GM21528 (cell line): ENCODE data around the gene RIMS1.
"Not testable (repeated sequence)": the region's sequence is repeated elsewhere in the genome, so short reads cannot be mapped to it uniquely, and the experiment has no call there.

ENCODE experiments used
- ATAC-seq: cut with Tn5 transposase; IDR thresholded peaks from one replicate; pipeline ENCODE4 v1.9.1; 2021; ENCODE audit warnings: mild to moderate bottlenecking, moderate library complexity; ENCODE audit not compliant: unreplicated experiment, low FRiP score

The RIMS1 gene

DNA sequence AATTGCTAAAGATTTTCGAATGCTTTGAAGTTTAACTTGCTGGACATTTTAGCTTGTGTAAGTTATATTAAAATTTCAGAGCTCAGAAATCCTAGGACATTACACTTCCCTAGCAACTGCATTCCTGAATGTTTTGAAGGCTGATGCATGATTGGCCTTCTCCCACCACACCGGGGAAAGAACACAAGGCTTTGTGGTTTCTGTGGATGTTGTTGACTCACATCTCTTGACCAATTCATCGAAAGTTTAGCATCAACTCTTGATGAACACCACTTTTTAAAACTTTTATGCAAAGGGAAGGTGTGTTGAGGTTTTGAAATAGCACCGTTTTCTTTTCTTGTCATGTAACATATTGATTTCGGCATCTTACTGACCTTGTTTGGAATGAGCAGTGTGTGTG is 81.1 kb downstream of the RIMS1 start:
- no peak for ATAC-seq

DNA sequence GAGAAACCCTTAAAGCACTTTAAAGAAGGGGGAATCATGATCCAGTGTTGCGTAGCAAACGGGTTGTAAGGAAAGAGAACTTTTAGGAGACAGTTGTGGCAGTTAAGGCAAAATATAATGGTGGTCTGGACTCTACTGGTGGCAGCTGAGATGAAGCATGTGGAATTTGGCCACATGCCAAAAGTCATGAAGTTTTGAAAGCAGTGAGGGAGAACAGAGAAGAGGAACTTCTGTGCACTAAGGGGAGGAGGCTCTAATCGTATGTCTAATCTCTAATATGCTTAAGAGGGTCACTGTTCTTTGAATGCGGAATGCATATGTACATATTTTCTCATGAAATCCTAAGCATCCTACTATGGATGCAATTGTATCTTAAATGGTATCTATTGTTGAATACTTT is 91.5 kb downstream of the RIMS1 start:
- ATAC-seq = no peak

DNA sequence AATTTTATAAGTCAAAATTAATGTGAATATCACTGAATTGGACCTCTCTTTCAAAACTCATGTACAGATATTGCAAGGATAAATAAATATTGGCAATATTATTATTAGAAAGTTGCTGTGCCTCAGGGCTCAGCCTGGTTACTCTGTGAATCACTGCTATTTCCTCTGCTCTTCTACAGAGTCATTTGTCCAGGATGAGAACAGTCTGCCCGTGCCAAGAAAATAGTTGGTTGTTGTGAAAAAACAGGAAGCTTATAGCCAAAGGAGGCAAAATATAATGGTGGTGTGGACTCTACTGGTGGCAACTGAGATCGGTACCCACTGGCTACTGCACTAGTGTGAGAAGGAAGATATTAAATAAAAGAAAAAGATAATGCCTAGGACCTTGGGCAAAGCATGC is 93.6 kb downstream of the RIMS1 start:
- ATAC-seq = no peak

DNA sequence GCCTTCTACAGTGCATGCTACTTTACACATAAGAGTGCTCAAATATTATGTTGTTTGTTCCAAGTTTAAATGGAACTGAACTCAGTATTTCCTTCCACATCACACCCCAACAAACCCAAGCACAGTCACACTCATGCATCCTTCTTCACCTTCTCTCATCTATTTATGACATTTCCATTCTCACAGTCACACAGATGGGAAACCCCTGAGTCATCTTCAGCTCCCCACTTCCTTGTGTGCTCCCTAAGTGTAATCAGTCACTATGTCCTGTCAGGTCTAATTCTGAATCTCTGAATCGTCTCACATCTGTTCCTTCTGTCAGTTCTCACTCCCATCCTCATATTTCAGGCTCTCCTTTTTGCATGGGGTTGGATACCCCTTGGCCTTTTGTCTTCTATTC is 96.0 kb downstream of the RIMS1 start:
- peak; percentile 83 for ATAC-seq

DNA sequence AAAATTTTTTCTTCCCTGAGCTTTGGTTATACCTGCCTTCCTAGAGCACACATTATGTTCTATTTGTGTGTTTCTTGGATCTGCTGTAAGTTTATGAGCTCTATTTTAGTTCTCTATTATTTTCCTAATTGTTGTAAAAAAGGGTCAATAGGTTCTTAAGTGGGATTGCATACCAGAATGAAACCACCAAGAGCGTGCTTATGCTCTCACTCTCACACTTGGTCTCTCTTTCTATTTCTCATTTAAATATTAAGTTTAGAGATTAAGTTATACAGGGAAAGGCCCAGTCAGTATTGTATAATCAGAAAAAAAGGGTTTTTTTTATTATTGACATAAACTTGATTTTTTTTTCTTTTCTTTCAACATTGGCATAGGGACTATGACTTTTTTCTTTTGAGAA is 96.8 kb downstream of the RIMS1 start:
- ATAC-seq = no peak

DNA sequence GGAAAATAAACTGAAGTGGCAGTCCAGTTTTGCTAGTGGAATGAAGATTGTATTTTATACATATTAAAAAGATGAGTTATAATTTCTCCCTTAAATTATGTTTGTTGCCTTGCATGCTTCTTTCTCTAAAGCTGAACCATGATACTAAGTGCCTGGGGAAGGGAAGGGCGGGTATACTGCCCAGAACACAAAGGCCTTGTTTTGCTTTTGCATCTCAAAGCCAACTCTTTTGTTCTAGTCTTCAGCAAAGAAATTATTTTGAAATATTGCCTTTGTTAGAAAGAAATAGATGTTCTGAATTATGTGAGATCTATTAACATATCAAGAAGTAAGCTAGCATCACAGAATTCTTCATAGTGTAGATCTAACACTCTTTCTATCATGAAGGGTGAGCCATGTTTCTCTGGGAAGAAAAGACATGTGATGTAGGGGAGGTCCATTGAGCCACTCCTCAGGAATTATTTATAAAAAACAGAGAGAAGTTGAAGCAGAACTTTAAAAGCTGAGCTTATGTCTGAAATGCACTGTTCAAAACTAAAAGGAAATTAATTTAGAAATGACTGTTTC is 108.4 kb downstream of the RIMS1 start:
- no peak for ATAC-seq

DNA sequence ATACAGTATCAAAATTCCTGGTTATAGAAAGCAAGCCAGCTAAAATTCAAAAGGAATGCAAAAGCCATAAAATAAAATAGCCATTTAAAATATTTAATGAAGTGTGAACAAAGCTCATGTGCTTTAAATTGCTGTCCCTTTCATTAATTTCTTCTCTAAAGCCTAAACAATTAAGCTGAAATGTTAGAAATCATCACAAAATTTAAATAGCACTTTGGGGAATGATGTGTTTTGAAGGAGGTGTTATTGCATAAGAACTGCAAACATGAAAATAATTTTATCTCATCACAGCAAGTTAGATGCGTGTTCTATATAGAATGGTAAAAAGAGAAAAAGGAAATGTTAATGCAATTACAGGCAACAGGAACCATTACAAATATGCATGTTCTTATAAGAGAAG is 111.0 kb downstream of the RIMS1 start:
- no peak for ATAC-seq

DNA sequence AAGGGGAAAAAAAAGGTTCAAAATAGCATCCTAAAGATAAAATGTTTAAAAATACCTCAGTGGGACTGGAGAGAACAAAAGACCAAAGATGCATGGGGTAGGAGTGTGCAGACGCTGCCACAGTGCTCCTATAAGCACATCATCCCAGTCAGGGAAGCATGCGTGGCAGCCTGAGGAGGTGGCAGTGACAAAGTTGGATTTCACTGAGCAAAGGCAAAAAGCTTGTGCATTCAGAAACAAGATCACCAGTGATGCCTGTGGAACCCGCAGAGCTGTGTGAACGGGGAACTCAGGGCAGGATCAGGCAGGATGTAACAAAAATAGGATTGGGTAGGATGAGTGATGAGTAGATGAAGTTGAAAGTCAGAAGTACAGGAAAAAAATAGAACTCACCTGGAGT is 116.1 kb downstream of the RIMS1 start:
- ATAC-seq = no peak

DNA sequence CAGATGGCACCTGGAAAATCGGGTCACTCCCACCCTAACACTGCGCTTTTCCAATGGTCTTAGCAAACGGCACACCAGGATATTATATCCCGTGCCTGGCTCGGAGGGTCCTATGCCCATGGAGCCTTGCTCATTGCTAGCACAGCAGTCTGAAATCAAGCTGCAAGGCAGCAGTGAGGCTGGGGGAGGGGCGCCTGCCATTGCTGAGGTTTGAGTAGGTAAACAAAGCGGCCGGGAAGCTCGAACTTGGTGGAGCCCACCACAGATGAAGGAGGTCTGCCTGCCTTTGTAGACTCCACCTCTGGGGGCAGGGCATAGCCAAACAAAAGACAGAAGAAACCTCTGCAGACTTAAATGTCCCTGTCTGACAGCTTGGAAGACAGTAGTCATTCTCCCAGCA is 120.2 kb downstream of the RIMS1 start:
- ATAC-seq = not testable (repeated sequence)

DNA sequence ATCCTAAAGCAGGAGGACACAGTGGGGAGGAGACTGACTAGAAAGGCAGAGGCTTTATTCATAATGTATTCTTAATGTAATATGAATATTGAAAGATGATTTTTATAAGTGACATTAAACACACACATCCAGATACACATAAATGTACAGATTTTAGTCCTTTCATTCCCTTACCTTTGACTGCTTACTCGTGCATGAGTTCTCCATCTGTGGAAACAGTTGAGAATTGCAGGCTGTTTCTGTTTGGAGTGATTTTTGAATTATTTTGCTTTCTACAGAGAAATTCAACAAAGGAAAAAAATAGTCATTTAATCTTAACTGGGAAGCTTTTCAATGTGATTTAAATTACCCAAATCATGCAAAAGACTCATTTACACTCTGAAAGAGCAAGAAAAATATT is 136.5 kb downstream of the RIMS1 start:
- ATAC-seq = no peak

DNA sequence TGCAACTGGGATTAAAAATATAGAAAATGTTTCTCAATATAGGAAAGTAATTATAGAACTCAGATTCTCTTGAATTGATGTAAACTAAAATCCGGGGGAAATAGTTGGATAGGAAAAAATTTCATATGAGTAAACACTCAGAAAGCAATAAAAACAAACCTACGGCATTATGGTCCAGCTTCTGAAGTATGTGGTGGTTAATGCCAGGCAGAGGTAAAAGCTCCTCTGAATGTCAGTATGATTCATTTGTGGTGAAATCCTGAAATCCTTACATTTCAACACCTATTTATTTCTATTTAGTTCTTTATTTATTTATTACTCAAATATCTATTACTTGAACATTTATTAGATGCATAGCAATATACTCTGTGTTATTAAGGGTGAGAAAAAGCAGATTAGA is 145.1 kb downstream of the RIMS1 start:
- ATAC-seq = no peak

DNA sequence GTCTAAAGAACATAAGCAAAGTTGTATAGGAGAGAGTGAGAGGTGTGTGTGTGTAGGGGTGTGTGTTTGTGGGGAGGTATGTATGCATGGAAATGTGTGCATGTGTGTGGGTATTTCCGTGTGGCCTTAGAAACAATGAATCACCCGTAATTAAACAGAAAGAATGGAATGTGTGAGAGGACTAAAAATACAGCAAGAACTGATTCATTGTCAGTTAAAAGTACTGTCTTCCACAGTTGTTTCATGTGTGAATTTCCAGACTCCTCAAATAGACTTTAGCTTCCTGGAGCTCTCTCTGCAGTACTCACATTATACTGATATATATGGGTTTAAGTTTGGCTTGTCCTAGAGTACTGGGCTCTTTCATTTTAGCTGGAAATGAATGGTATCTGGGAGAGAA is 145.7 kb downstream of the RIMS1 start:
- no peak for ATAC-seq

DNA sequence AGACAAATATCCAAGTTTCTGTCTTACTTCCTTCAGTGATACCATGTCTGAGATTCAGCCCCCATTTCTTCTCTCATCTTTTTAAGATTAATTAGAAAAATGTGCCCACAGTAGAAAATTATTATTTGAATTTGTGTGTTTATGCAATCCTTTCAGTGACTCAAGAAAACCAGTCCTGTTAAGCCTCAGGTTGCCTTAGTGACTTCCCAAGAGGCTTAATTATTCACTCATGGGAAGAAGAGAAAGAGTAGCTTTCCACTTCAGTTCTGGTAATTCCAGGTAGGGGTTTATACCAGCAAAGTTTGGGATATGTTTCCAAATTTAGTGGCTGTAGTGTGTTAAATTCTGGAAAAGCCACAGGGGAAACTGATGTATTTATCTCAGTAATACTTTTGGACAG is 149.1 kb downstream of the RIMS1 start:
- ATAC-seq = no peak

DNA sequence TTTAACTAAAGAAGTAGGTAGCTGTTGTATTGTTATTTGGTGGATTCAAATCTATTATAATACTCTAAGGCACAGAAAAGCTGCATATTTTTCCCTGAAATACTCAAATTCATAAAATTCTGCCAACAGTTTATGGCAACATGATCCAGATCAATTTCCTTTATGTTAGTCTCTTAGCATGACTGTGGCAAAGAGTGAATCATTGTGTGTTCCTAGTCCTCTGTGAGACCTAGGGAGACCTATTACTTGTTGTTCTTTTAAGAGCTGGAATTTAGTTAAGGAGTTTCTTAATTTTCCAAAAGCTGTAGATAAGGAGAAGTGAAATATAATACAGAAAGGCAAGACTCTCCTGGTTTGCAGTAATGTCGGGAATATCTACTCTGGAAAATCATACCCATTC is 149.6 kb downstream of the RIMS1 start:
- no peak for ATAC-seq

DNA sequence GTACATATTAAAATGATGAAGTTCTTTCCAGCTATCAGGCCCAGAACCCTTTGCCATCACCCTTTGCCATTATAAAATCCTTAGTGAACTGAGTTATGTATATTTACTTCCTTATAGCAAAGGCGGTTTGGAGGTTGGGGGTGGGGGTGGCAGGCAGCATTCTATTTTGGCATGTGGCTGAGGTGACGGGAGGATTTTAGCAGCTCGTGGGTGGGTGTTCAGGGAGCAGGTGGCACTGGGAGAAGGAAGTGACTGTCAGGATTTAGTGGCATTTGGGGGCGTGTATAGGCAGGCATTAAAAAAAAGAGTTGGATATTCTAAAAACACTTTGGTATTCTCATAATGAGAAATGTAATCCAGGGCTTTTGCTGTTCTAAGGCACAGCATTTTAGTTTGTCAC is 150.7 kb downstream of the RIMS1 start:
- ATAC-seq = no peak

DNA sequence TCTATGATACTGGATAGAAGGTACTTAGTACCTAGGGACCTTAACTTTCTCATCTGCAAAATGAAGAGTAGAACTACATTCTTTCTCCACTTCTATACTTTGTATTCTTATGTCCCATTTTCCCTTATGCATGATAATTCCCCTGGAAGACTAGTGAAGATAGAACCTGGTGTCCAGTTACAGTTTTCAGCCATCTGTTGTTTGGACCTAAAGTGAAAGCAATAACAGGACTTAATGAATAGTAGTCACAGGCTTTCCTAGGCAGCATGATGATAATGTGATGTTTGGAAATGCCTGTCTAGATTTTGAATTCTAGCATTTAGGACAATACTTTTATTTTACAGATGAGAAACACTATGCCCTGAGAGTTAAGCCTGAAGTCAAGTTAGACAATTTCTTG is 153.8 kb downstream of the RIMS1 start:
- no peak for ATAC-seq

DNA sequence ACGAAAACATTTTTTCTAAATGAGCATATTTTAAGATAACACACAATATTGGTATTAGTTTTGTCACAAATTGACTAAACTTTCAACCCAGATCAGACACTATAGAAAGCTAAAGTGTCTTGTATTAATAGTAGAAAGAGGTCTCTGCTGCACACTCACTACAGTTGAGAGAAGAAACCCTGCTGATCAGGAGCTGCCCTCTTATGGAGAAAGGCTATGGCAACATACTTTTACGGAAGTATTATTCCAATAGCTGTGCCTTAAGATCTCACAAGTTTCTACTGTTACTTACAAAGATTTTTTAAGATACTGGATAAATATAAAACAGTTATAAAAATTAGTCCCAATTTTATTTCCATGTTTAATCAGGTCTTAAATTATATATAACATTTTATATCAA is 155.7 kb downstream of the RIMS1 start:
- ATAC-seq = no peak

DNA sequence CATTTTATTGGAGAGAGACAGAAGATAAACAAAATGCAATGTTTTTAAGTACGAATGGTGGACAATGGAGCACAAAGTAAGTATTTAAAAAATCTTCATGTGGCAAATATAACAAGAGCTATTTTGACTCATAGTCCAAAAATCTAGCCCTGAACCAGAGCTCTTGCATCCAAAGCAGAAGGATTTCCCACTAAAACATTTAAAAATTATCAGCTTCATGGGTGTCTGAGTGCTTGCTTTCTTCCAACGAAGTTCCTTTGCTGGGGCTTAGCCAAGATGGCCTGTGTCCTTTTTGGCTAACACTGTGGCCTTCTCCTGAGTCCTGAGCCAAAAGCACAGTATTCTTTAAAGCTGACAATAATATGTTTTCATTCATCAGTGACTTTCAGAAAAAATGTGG is 161.7 kb downstream of the RIMS1 start:
- ATAC-seq = no peak

DNA sequence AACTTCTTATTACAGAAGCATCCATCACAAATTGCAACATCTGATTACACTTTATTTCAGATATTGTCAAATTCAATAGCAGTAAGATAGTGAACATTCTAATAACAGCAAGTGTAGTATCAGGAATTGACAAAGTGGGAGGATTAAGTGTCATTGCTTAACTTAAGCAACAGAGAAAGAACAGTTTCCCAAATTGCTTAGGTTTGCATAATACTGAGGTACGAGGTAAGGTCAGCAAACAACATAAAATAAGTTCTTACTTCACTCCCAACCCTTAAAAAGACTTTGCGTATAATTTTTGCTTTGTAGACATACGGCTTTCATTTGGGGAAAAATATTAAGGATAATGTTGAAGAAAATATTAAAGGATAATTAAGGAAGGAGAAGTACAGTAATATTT is 163.0 kb downstream of the RIMS1 start:
- ATAC-seq = no peak

DNA sequence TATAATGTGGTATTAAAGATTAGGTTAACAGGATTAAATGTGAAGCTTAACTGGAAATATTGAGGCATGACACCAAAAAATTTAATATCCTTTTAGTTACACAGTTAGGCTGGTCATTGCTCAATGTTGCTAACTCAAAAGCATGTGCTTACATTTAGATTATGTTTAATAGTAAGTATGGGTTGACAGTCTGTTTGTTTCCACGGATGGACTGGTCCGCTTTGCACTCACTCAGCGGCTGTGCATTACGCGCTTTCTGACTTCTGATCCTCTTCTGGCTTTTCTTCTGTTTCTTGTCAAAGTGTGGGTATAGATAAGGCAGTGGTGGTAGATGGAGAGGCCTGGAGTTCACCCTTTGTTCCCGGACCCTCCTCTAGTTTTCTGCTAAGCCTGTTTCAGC is 174.9 kb downstream of the RIMS1 start:
- ATAC-seq = no peak

DNA sequence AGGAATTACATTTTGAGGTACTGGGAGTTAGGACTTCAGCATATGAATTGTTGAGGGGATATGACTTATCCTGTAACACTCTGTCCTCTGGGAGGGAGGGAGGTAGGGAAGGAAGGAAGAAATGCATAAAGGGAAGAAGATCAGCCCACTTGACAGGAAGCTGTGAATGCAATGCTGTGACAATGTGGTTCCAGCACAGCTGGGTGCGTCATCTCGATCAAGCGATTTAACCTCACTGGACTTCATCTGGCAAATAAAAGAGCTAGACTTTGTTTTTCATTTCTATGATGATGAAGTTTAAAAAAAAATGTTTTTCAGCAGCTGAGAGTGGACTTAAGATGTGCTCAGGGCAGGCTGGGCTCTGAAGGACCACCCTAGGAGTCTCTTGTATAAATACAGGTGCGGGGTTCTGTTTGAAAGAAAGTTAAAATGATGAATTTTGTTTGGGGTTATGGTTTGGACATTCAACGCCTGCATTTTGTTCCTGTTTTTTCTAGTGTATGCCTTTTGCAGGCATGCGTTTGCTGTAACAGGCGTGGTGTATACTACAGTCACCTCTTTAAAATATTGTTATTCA is 178.1 kb downstream of the RIMS1 start:
- ATAC-seq = no peak

DNA sequence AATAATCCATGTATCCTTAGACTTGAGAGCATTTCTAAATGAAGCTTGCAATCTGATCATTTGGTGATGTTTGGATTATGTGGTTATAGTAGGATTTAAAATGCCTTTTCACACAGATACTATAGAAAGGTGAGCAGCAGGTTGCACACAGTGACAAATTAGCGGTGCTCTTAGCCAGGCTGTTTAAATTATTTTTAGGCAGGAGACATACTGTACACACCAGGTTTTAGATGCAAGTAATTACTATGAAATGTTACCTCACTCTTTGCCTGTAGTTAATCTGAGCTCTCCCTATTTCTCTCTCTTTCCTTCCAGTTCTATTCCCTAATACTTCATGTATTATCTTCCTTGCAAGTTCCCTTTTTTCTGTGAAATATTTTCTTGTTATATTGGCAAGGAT is 191.7 kb downstream of the RIMS1 start:
- ATAC-seq = no peak
